Measurements from ENCODE around the gene DYNLT4.

DNA sequence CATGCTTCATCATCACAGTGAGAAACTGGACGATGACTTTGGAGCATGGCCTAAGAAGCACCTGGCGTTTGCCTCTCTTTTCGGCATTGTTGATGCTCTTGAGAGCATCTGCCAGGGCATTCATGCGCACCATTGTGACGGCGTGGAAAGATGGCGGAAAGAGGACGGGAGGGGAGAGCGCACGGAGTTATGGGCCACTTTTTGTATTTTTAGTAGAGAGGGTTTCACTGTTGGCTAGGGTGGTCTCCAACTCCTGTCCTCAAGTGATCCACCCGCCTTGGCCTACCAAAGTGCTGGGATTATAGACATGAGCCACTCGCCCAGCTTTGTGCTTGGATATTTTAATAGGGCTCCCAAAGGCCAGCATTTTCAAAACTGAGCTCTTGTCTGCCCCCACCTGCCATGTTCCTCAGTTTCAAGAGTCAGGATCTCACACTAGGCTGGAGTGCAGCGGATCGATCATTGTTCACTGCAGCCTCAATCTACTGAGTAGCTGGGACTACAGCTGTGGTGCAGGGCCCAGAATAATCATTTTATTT lies 26.5 kb downstream of the DYNLT4 start:
- TF ChIP-seq KLF13 (CRISPR knock-in tag; IDR thresholded peaks at IDR 0.05) (no peak), SMAD3 (CRISPR knock-in tag; IDR thresholded peaks at IDR 0.05) (no peak), ZNF260 (CRISPR knock-in tag; IDR thresholded peaks at IDR 0.05; ENCODE audit: borderline replicate concordance, low read depth) (no peak)
- TF ChIP-seq, protein P1, sequence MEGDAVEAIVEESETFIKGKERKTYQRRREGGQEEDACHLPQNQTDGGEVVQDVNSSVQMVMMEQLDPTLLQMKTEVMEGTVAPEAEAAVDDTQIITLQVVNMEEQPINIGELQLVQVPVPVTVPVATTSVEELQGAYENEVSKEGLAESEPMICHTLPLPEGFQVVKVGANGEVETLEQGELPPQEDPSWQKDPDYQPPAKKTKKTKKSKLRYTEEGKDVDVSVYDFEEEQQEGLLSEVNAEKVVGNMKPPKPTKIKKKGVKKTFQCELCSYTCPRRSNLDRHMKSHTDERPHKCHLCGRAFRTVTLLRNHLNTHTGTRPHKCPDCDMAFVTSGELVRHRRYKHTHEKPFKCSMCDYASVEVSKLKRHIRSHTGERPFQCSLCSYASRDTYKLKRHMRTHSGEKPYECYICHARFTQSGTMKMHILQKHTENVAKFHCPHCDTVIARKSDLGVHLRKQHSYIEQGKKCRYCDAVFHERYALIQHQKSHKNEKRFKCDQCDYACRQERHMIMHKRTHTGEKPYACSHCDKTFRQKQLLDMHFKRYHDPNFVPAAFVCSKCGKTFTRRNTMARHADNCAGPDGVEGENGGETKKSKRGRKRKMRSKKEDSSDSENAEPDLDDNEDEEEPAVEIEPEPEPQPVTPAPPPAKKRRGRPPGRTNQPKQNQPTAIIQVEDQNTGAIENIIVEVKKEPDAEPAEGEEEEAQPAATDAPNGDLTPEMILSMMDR (CRISPR knock-in tag; IDR thresholded peaks at IDR 0.05): no peak
- TF ChIP-seq, protein P2, sequence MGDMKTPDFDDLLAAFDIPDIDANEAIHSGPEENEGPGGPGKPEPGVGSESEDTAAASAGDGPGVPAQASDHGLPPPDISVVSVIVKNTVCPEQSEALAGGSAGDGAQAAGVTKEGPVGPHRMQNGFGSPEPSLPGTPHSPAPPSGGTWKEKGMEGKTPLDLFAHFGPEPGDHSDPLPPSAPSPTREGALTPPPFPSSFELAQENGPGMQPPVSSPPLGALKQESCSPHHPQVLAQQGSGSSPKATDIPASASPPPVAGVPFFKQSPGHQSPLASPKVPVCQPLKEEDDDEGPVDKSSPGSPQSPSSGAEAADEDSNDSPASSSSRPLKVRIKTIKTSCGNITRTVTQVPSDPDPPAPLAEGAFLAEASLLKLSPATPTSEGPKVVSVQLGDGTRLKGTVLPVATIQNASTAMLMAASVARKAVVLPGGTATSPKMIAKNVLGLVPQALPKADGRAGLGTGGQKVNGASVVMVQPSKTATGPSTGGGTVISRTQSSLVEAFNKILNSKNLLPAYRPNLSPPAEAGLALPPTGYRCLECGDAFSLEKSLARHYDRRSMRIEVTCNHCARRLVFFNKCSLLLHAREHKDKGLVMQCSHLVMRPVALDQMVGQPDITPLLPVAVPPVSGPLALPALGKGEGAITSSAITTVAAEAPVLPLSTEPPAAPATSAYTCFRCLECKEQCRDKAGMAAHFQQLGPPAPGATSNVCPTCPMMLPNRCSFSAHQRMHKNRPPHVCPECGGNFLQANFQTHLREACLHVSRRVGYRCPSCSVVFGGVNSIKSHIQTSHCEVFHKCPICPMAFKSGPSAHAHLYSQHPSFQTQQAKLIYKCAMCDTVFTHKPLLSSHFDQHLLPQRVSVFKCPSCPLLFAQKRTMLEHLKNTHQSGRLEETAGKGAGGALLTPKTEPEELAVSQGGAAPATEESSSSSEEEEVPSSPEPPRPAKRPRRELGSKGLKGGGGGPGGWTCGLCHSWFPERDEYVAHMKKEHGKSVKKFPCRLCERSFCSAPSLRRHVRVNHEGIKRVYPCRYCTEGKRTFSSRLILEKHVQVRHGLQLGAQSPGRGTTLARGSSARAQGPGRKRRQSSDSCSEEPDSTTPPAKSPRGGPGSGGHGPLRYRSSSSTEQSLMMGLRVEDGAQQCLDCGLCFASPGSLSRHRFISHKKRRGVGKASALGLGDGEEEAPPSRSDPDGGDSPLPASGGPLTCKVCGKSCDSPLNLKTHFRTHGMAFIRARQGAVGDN (CRISPR knock-in tag; IDR thresholded peaks at IDR 0.05): no peak
